HepG2 (cell line): ENCODE data around the gene CASKIN2. TPM values are rescaled to one million over a fixed set of nuclear protein-coding genes. Genes with fewer than 3 reads are reported as not detected.

Experiments used
- AHR ChIP-seq: IDR thresholded peaks from 2 replicates; pipeline ENCODE4 v1.6.1; 2018; ENCODE audit warnings: missing genetic modification reagents, missing compliant biosample characterization
- CHD4 ChIP-seq: fragments of 200-600 bp; sonication (generic); IDR thresholded peaks from 2 replicates; pipeline ENCODE4 v1.7.0; 2017; ENCODE audit warnings: mild to moderate bottlenecking, low read length, borderline replicate concordance
- DNMT1 ChIP-seq: sonication (generic); formaldehyde crosslinking; IDR thresholded peaks from 2 replicates; pipeline ENCODE4 v1.5.1; 2020; ENCODE audit warnings: mild to moderate bottlenecking, missing genetic modification reagents
- DNMT3B ChIP-seq: conservative IDR thresholded peaks from 2 replicates; pipeline ENCODE4 v1.6.1; 2016; ENCODE audit warnings: missing biosample characterization, control low read depth
- GATAD1 ChIP-seq: IDR thresholded peaks from 2 replicates; pipeline ENCODE4 v1.6.1; 2016; ENCODE audit warnings: missing genetic modification reagents, missing compliant biosample characterization
- GPBP1L1 ChIP-seq: sonication (generic); formaldehyde crosslinking; IDR thresholded peaks from 2 replicates; pipeline ENCODE4 v1.5.0; 2020; ENCODE audit warnings: mild to moderate bottlenecking, missing genetic modification reagents
- HCFC1 ChIP-seq: fragments of 150-350 bp; IDR thresholded peaks from 2 replicates; pipeline ENCODE4 v1.6.1; 2014; ENCODE audit warnings: low read depth, low read length
- KAT2B ChIP-seq: fragments of 150-350 bp; IDR thresholded peaks from 2 replicates; pipeline ENCODE4 v1.6.1; 2014; ENCODE audit warnings: low read depth, low read length, borderline replicate concordance
- KDM4B ChIP-seq: sonication (generic); formaldehyde crosslinking; IDR thresholded peaks from 2 replicates; pipeline ENCODE4 v1.4.0; 2020; ENCODE audit warnings: missing genetic modification reagents
- MED1 ChIP-seq: sonication (generic); formaldehyde crosslinking; IDR thresholded peaks from 2 replicates; pipeline ENCODE4 v1.4.0; 2020; ENCODE audit warnings: missing genetic modification reagents
- MEIS2 ChIP-seq: sonication (generic); formaldehyde crosslinking; IDR thresholded peaks from 2 replicates; pipeline ENCODE4 v1.9.0; 2021; ENCODE audit warnings: mild to moderate bottlenecking, missing genetic modification reagents
- POLR2A ChIP-seq, 2 experiments: IDR thresholded peaks; 2 replicates each; pipeline ENCODE4 v1.6.1; 2011; ENCODE audit warnings: low read depth in 2 of 2, low read length in 2 of 2, mild to moderate bottlenecking in 1 of 2, moderate library complexity in 1 of 2; ENCODE audit not compliant: insufficient read depth in 1 of 2
- SRF ChIP-seq: IDR thresholded peaks from 2 replicates; pipeline ENCODE4 v1.6.1; 2011; ENCODE audit warnings: mild to moderate bottlenecking, low read depth, low read length, moderate library complexity
- SRSF4 ChIP-seq: fragments of 200-400 bp; formaldehyde crosslinking; IDR thresholded peaks from one replicate; pipeline ENCODE4 v1.6.1; 2018; ENCODE audit warnings: mild to moderate bottlenecking, low read depth, low read length, moderate library complexity; ENCODE audit not compliant: poor library complexity, severe bottlenecking
- TFE3 ChIP-seq: IDR thresholded peaks from 2 replicates; pipeline ENCODE4 v1.6.1; 2016
- TGIF2 ChIP-seq: IDR thresholded peaks from 2 replicates; pipeline ENCODE4 v1.6.1; 2016; ENCODE audit warnings: control low read depth, missing compliant biosample characterization
- TP53 ChIP-seq: sonication (generic); formaldehyde crosslinking; conservative IDR thresholded peaks from 2 replicates; pipeline ENCODE4 v1.4.0; 2020; ENCODE audit warnings: missing genetic modification reagents
- U2AF1 ChIP-seq: fragments of 200-400 bp; formaldehyde crosslinking; optimal IDR thresholded peaks from 2 replicates; pipeline ENCODE3; 2017; ENCODE audit warnings: mild to moderate bottlenecking, low read depth, low read length
- ZBTB14 ChIP-seq: sonication (generic); formaldehyde crosslinking; IDR thresholded peaks from 2 replicates; pipeline ENCODE4 v1.4.0; 2020; ENCODE audit warnings: missing genetic modification reagents
- ZFP36 ChIP-seq: fragments of 150-350 bp; IDR thresholded peaks from 2 replicates; pipeline ENCODE4 v1.6.1; 2018; ENCODE audit warnings: borderline replicate concordance, low read length, low read depth; ENCODE audit not compliant: partially characterized antibody
- ZNF451 ChIP-seq: sonication (generic); formaldehyde crosslinking; IDR thresholded peaks from 2 replicates; pipeline ENCODE4 v1.5.0; 2020; ENCODE audit warnings: mild to moderate bottlenecking, missing genetic modification reagents
- ZNF615 ChIP-seq: sonication (generic); formaldehyde crosslinking; IDR thresholded peaks from 2 replicates; pipeline ENCODE4 v1.5.0; 2020; ENCODE audit warnings: mild to moderate bottlenecking, missing genetic modification reagents, borderline replicate concordance
- ZNF713 ChIP-seq: sonication (generic); formaldehyde crosslinking; IDR thresholded peaks from 2 replicates; pipeline ENCODE4 v1.4.0; 2020; ENCODE audit warnings: mild to moderate bottlenecking, missing genetic modification reagents
- ZNF772 ChIP-seq: sonication (generic); formaldehyde crosslinking; IDR thresholded peaks from 2 replicates; pipeline ENCODE4 v1.5.0; 2020; ENCODE audit warnings: mild to moderate bottlenecking, missing genetic modification reagents
- ZNF773 ChIP-seq: sonication (generic); formaldehyde crosslinking; IDR thresholded peaks from 2 replicates; pipeline ENCODE4 v1.4.0; 2020; ENCODE audit warnings: missing genetic modification reagents, borderline replicate concordance
- ZNF816 ChIP-seq: sonication (generic); formaldehyde crosslinking; IDR thresholded peaks from 2 replicates; pipeline ENCODE4 v1.8.0; 2022; ENCODE audit warnings: missing genetic modification reagents, mild to moderate bottlenecking, borderline replicate concordance
- ZSCAN21 ChIP-seq: sonication (generic); formaldehyde crosslinking; IDR thresholded peaks from 2 replicates; pipeline ENCODE4 v1.8.0; 2022; ENCODE audit warnings: mild to moderate bottlenecking, missing genetic modification reagents, moderate library complexity, borderline replicate concordance
- polyA plus RNA-seq, 8 experiments: library from polyadenylated mRNA; depleted of rRNA in 3 of 8; stranded (reverse) in 7 of 8; unstranded in 1 of 8; fragments of >200 nt; fragmentation: Illumina TruSeq in 4 of 8; extraction: Trizol in 4 of 8; gene quantifications; 2 replicates each; pipeline versions ENCODE4 v1.2.1 to v1.2.3, GENCODE V29; 2011 to 2016; ENCODE audit warnings: low read depth in 4 of 8, missing spikeins in 1 of 8, mixed read lengths in 1 of 8; ENCODE audit not compliant: insufficient read depth in 1 of 8
- total RNA-seq, 5 experiments: library from RNA; depleted of rRNA; stranded (reverse); fragments of >200 nt; fragmentation: Illumina TruSeq; extraction: Trizol; gene quantifications; 2 replicates each; pipeline ENCODE4 v1.2.3, GENCODE V29; 2016; ENCODE audit warnings: low read depth in 1 of 5
- TF ChIP-seq, protein P1 (sequence below): sonication (generic); formaldehyde crosslinking; IDR thresholded peaks from 2 replicates; pipeline ENCODE4 v1.8.1; 2023; ENCODE audit warnings: mild to moderate bottlenecking, moderate library complexity, missing genetic modification reagents
- TF ChIP-seq, protein P2 (sequence below): sonication (generic); formaldehyde crosslinking; IDR thresholded peaks from 2 replicates; pipeline ENCODE4 v1.8.1; 2023; ENCODE audit warnings: missing genetic modification reagents, mild to moderate bottlenecking, borderline replicate concordance

CASKIN2 gene
- total and polyA plus RNA-seq, 2 of the 13 experiments (the other 11 are each of a cell fraction or from before 2014, with no cell fraction given) = 5.2 to 7.8 TPM

DNA sequence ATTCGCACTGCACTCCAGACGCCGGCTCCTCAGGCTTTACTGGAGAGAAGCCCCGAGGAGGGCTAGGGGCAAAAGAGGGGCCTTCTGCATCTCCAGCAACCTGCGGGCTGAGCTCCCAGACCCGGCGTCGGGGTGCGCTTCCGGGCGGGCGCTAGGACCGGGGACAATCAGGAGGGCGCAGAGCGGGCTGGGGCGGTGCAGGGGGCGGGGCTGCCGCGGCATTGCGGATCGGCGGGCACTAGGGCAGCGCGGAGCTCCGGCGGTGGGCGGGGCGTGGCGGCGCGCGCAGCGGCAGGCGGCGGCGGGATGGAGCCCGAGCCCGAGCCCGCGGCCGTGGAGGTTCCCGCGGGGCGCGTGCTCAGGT, 900 bp upstream of the CASKIN2 start, which contains the start of gene TSEN54 (continued):
- no peak for TF ChIP-seq TGIF2 (CRISPR knock-in tag)
- no peak for TF ChIP-seq ZNF772
- TF ChIP-seq SRSF4 = no peak
- no peak for TF ChIP-seq AHR (CRISPR knock-in tag)
- TF ChIP-seq ZNF713 = no peak; the same call in 1 of the 2 replicates
- TF ChIP-seq GPBP1L1 (CRISPR knock-in tag) = no peak
- TF ChIP-seq ZBTB14 (CRISPR knock-in tag) = no peak; the same call in 1 of the 2 replicates
- TF ChIP-seq HCFC1 = peak; percentile 57; the same call in 1 of the 2 replicates
- no peak for TF ChIP-seq ZSCAN21 (CRISPR knock-in tag)
- TF ChIP-seq, protein P1, sequence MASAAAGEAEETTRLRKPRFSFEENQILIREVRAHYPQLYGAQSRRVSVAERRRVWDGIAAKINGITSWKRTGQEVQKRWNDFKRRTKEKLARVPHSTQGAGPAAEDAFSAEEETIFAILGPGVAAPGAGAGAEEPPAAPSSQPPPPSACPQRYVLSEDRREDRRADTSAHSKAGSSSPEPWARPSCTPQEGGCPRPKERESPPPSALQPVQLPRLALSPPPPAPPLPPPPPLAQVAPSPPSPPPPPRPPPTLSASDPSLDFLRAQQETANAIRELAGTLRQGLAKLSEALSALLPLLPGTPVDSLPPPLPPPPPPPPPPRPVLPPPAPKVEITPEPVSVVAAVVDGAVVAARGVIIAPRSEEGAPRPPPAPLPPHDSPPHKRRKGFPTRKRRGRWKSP (CRISPR knock-in tag) = peak; percentile 78; the same call in 1 of the 2 replicates
- TF ChIP-seq ZNF451 (CRISPR knock-in tag) = no peak
- 0 out of 2 replicates have a peak, but pooled peaks have one; percentile 3 for TF ChIP-seq GATAD1 (CRISPR knock-in tag)
- TF ChIP-seq TFE3 = no peak
- TF ChIP-seq MED1 (CRISPR knock-in tag) = no peak
- TF ChIP-seq ZNF615 (CRISPR knock-in tag) = no peak
- TF ChIP-seq ZFP36 = no peak
- peak; percentile 16; the same call in 1 of the 2 replicates for TF ChIP-seq ZNF773 (CRISPR knock-in tag)
- TF ChIP-seq MEIS2 = peak; percentile 75
- TF ChIP-seq SRF = no peak
- TF ChIP-seq KDM4B = 0 out of 2 replicates have a peak, but pooled peaks have one; percentile 27
- no peak for TF ChIP-seq KAT2B
- no peak for TF ChIP-seq CHD4
- no peak for TF ChIP-seq POLR2A (IDR thresholded peaks at IDR 0.05; ENCODE audit: insufficient read depth in 1 of 2, low read depth in 2 of 2, low read length in 2 of 2)
- TF ChIP-seq ZNF816 (CRISPR knock-in tag) = no peak; the same call in 1 of the 2 replicates
- peak; percentile 89 for TF ChIP-seq U2AF1
- no peak for TF ChIP-seq DNMT1 (CRISPR knock-in tag)
- TF ChIP-seq, protein P2, sequence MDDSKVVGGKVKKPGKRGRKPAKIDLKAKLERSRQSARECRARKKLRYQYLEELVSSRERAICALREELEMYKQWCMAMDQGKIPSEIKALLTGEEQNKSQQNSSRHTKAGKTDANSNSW (CRISPR knock-in tag) = no peak
- TF ChIP-seq TP53 (CRISPR knock-in tag) = no peak
- TF ChIP-seq DNMT3B (CRISPR knock-in tag) = no peak
